NOMO-1 (cell line): Measurements from ENCODE around the gene PRKCH.
A peak's percentile ranks its signal among the peaks of the same experiment; 100 is the strongest.
"Not testable (repeated sequence)": the region's sequence is repeated elsewhere in the genome, so short reads cannot be mapped to it uniquely, and the experiment has no call there.

Experiments used
- DNase-seq, 2 experiments: peaks; one replicate each; lab custom pipeline; 2025; ENCODE audit not compliant: unreplicated experiment in 2 of 2; lab: John Stamatoyannopoulos, UW

Gene PRKCH

DNA sequence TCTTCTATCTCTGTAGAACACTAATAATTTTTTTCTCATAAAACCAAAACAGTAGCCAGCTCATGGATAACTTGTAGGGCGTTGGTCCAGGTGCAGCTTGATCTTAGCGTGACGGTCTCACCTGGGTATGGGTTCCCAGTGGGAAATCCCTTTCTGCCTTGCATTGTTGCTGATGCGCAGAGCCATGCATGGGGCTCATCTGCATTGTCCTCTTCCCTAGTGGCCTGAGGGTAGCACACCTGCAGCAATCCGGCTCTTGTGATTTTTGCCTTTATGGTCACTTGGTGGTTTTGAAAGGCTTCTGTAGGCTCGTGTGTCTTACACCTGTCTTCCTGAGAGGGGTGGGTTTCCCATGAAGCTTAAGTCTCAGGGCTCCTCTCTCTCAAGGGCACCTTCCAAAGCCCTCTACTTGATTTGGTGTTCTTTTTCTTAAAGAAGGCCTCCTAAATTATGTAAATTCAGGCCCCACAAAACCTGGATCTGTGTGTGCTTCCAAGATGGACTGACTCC is 130.6 kb downstream of the PRKCH start:
- DNase-seq, result no peak

DNA sequence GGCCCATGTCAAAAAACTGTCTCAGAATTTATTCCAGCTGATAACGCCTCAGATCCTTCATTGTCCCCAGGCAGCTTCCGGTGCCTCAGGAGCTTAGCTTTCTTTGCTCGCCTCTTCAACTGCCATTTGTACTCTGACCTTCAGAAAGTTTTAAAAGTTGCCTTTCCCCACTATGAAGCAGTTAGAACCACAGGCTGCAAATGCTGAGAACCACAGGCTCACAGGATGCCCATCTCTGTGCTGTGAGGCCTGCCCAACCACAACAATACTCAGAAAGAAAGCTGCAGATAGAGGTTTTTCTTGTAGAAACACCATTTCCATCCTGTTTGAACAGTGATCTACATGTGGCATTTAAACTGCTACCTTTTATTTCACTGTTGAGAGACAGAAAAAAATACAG is 131.1 kb downstream of the PRKCH start:
- DNase-seq, result no peak

DNA sequence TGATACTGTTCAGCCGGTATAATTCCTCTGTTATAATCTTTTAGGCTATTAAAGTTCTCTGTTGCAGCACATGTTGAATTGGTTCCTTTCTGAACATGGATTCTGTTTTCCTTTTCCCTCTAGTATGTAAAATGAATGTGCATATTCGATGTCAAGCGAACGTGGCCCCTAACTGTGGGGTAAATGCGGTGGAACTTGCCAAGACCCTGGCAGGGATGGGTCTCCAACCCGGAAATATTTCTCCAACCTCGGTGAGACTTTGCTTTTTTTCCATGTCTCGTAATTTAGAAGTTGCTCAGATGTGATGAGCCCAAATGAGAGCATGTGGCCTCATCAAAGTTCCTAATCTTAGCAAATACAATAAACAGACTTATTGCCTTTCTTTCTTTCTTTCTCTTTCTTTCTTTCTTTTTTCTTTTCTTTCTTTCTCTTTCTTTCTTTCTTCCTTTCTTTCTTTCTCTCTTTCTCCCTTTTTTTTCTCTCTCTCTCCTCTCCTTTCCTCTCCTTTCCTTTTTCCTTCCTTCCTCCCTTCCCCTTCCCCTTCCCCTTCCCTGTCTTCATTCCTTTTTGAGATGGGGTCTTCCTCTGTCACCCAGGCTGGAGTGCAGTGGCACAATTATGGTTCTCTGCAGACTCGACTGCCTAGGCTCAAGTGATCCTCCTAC is 131.9 kb downstream of the PRKCH start:
- no peak for DNase-seq

DNA sequence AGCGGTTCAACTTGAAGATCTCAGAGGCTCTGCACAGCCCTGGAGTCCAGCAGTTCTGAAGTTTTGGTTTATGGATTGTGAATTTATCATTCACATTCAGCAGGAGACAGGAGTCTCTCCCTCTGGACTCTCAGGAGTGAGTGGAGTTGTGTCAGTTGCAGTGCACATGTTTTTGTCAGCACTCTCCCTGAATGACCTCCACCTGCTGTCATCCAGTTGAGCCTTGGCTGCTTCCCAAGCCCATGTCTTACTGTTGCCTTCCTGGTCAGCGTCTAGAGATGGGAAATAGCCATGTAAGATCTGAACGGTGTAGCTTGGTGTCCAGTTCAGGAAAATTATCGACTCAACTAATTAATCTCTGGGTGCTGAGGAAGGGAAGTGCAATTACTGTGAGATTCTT is 133.2 kb downstream of the PRKCH start:
- DNase-seq, result no peak

DNA sequence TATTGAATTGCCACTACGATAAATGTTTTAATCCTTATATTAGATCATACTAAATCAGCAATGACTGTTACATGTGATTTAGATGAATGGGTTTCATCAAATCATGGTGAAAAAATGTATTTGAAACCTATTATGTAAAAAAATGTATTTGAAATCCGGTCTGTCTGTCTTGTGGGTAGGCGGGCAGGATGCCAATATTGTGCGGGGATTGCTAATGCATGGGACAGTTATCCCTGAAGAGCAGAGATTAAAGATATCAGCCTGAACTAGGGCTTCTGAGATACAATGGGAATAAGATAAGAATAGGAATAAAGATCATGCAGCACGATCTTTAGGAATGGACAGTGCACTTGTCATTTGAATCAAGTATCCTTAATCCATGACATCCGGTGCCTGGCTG is 134.0 kb downstream of the PRKCH start:
- no peak for DNase-seq

DNA sequence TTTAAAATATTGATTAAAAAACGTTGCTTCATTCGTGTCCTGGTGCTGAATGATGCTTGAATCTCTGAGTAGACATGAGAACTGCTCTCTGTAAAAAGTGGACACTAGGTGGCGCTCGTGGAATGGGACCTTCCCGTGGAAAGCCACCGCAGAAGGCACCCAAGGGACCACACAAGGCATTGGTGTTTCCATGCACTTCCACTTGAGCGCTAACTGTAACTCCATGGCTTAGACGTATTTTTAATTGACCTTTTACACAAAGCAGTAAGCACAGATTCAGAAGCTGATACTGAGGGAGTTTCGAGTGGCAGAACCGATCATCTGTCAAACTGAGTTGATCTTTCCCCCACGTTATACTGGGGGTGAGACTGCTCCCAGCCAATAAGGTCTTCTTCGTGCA is 135.3 kb downstream of the PRKCH start:
- peak; percentile 58 to 65 for DNase-seq

DNA sequence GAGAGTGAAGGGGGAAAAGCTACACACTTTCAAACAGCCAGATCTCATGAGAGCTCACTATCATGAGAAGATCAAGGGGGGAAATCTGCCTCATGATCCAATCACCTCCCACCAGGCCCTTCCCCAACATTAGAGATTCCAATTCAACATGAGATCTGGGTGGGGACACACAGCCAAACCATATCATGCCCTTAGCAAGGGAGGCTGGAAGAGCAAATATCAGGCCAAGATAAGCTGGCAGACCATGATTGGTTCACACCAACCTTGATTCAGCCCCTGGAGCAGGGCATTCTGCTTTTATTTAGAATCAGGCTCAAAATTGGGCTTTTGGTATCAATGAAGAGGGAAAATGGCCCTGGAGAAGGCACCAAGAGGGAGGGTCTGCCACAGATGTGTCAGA is 137.4 kb downstream of the PRKCH start:
- DNase-seq, result no peak

DNA sequence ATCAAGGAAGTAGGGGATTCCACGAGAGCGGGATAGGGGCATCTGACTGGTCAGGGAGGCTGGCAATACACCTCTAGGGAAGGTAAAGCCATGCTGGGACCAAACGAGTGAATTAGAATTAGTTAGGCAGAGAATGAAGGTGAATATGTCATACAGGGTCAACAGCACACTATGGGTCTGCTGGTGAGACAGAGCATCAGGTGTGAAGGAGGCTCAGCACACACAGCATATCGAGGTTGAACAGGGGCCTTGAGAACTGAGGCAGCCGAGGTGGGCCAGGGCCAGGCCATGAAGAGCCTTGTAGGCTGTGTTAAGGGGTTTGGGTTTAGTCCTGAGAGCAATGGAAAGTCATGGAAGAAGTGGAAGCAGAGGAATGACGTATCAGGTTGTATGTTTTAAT is 137.8 kb downstream of the PRKCH start:
- DNase-seq, result no peak

DNA sequence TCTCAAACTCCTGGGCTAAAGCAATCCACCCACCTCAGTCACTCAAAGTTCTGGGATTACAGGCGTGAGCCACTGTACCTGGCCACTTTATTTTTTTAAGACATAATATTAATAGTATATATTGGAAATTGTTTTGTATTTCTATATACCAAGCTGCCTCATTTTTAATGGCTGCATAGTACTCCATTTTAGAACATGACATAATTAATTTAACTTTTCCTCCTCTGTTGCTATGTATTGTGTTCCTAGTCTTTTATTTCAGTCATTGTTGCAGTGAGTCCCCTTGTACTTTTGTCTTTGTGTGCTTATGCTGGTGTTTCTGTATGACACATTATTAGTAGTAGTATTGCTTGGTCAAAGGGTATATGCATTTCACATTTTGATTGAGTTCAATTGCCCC is 138.7 kb downstream of the PRKCH start:
- DNase-seq, result no peak

DNA sequence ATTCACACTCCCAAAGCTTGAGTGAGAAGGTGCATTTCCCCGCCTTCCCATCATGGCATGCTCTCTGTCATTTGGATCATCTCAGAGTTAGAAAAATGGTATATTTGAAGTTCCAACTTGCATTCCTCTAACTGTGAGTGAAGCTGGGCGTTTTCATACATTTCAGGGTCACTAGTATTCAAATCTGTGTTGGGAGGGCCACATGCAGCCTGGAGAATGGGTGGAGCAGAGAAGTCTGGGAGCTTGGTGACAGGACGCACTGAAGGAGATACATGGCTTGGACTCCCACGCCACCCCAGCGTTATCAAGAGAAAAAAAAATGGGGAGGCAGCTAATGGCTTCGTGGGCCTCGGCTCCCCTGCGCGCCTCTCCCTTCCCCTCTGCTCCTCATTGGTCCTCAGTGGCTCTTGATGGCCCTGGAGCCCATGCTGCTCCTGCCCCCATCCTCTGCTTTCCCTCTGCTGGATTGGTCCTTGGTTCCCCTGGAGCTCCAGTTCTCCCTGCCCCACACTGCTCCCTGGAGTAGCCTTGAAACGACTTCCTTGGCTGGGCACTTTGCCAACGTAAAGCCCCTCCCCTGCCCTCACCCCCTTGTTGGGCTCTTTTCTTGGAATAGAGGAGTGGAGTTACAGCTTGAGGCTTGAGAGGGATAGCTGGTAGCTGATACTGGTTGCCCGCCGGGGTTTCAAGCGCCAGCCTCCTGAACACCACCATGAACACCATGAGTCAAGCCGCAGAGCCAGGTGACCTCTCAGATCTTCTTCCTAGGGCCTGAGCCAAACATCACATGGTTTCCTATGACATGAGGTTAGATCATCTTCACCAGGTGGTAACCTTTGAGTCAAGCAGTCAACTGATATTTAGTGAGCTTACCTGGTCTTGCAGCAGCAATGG is 139.6 kb downstream of the PRKCH start:
- DNase-seq, result no peak

DNA sequence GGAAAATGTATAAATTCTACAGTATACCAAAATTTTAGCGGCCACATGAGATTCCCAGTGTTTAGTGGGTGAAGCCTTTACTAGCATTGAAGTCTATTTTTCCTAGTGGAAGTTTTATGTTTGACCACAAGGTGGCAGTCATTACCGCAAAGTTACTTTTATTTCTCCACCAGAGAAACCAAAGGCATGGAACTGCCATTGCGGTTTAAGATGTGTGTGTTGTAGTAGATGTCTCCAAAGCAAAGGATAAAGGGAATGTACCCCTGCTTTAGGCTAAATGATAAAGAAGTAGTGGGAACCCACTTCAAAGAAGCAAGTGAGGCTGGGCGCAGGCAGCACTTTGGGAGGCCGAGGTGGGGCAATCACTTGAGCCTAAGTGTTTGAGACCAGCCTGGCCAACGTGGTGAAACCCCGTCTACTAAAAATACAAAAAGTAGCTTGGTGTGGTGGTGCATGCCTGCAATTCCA is 140.5 kb downstream of the PRKCH start:
- peak; percentile 46 to 47 for DNase-seq

DNA sequence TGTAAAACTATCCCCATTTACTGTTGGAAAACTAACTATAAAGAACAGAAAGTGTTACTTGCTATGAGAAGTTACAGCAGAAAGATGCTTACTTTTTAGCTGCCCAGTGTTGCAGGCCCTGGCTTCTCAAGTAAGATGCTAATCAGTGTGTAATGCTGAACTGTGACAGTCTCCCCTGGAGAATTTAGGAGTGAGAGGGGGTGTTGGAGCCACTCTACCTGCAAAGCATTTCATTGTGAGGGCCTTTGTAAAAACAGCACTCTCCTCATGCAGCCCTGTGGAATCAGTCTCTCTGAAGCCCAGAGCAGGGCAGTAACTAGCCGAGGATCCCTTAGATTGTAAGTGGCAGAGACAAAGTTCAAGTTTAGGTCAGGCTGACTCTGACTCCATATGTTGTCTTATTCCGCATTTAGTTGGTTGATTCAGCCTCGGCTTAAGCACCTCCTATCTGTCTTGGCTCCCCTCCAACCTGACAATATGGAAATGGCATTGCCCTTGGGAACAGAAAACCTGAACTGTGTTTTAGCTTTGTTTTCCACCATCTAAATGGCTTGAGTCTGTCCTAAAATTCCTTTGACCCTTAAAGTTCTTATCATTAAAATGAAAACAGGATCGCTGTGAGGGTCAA is 141.3 kb downstream of the PRKCH start:
- no peak for DNase-seq

DNA sequence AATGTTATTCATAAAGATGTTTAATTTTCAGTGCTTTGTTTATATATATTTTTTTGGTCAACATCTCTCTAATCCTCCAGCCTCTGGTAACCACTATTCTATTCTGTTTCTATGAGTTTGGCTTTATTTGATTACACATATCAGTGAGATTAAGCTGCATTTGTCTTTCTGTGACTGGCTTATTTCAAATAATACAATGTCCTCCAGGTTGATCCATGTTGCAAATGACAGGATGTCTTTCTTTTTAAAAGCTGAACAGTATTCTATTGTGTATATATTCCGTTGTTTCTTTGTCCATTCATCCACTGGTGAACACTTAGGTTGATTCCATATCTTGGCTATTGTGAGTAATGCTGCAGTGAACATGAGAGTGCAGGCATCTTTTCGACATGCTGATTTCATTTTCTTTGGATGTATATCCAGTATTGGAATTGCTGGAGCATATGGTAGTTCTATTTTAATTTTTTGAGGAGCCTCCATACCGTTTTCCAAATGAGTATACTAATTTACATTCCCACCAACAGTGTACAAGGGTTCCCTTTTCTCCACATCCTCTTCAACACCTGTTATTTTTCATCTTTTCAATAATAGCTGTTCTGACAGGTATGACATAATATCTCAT is 142.4 kb downstream of the PRKCH start:
- DNase-seq, result no peak

DNA sequence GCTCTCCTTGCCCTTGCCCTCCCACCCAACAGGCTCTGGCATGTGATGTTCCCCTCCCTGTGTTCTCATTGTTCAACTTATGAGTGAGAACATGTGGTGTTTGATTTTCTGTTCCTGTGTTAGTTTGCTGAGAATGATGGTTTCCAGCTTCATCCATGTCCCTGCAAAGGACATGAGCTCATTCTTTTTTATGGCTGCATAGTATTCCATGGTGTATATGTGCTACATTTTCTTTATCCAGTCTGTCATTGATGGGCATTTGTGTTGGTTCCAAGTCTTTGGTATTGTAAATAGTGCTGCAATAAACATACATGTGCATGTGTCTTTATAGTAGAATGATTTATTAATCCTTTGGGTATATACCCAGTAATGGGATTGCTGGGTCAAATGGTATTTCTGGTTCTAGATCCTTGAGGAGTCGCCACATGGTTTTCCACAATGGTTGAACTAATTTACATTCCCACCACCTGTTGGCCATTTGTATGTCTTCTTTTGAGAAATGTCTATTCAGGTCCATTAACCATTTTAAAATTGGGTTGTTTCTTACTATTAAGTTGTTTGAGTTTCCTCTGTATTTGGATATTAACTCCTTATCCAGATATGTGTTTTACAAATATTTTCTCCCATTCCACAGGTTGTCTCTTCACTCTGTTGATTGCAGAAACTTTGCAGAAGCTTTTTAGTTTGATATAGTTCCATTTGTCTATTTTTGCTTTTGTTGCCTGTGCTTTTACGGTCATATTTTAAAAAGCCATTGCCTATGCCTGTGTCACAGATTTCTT is 143.4 kb downstream of the PRKCH start:
- DNase-seq, result not testable (repeated sequence)

DNA sequence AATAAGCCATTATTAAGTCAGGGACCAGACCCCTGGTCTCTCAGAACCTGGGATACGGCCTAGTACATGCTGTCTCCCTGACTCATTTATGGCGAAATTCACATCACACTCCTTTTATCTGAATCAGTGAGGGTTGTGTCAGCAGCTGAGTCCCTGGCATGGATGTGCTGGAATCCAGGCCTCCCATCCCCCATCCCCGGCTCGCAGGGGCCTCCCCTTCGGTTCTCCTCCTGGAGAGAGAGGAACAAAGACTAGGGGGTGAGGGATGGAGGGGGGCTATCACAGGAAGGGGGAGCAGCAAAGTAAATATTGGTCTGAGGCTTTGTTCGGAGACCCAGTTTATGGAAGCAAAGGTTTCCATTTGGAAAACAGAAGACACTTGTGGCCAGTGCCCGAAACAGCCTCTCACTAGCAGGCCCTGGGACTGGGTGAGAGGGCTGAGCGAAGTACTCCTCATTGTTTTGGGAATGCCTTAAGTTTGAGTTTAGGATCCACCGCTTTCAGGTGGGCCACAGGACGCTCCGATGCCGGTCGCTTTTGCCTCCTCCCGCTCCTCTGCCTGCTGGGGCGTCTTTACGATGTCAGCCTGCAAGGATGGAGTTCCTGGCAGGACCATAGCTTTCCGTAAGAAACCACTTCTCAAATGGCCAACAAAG is 145.0 kb downstream of the PRKCH start:
- no peak for DNase-seq

DNA sequence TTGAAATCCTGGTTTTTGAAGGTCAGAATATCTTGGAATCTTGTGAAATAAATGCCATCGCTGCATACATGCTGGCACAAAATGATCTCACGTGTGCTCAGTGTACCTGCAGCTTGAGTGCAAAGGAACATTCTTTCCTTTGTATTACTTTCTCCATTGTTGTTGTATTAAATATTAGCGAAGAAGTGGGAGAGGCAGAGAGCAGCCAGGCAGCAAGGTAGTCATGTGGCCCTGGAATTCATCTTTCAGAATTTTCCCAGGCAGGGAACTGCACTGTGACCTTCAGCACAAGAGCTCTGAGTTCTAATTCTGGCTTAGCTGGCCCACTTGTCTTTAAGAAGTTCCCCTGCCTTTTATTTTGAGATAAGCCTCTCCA is 145.5 kb downstream of the PRKCH start:
- DNase-seq, result no peak

DNA sequence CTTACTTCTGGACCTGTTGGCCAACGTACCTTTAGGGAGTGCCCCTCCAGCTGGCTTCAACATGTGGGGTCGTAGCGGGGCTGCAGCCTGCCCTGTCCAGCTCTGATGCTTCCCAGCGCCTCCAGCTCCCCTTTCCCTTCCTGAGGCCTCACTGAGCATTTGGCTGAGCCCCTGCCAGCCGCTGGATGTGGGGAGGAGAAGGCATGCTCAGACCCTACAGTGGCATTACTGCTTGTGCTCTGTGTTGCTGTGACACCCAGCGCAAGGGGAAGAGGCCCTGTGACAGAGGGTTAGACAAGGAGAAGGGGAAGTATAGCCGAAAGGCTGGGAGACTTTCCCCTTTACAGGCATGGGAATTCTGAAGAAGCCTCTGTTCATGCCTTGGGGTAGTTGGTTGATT is 145.9 kb downstream of the PRKCH start:
- DNase-seq, result no peak

DNA sequence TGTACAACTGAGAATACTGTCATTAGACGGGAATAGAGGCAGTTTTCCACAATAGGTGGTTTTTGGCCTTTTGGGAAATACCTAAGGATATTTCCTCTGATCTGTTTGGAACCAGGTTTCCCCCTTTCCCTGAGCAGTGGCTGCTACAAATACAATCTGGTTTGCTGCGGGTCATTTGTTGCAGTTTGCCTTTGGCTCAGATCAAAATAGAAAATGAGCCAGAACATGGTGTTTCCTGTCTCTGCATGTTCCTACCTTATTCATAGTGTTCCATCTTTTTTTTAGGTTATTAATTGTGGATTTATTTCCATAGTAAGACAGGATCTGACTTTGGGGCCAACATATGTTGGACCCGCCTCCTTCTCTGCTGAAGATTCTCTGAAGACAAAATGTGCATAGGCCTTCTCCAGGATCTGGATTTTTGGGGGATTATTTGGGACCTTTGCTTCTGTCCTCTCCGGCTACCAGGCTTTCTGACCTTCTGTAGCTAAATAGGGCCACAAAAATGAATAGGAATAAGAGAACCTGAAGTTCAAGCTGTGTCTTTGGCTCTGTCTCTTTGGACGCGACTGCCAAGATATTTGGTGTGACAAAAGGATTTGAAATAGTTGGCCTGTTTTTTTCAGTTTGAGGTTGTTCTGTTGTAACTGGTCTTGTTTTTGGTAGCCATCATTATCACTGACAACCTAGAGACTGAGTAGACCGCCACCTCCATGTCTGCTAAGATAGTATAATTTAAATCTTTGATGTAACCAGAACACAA is 146.9 kb downstream of the PRKCH start:
- no peak for DNase-seq

DNA sequence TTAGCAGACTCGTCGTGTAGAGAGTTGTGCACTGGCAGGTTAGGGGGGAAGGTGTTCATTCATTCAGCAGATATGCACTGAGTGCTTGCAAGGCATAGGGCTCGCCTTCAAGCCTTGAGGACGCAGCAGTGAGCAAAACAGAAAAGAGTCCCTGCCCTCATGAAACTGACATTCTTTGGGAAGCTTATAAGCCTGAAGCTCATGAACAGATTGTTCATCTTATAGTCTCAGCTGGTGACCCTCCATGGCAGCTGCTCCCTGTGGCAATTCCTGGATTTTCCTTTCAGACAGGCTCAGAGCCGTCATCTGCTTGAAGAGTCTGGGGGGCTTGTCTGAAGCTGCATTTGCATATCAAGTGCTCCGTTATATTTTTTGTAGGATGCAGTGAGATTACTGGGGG is 148.4 kb downstream of the PRKCH start:
- no peak for DNase-seq
